ENCODE measurements around the gene LBHD2. TPM values are rescaled to one million over a fixed set of nuclear protein-coding genes. Genes with fewer than 3 reads are reported as not detected.

The LBHD2 gene
- total RNA-seq, 1 donor, result not detected

GRCh38 chr14:103122947-103123633 is 39.1 kb downstream of the LBHD2 start, which contains the start of gene TNFAIP2:
TNFAIP2 (plus strand) TSS chr14:103123461; CDS start chr14:103126458, 2,997 bp downstream.
- peak within 1 kb of the TSS; percentile 68 for H3K4me3 ChIP-seq (ENCODE audit: low read depth, low read length)
- TF ChIP-seq CTCF (IDR thresholded peaks at IDR 0.05; ENCODE audit: insufficient read depth, low read length), result no peak
- DNase-seq (ENCODE audit: low read depth), result peak; percentile 33

GRCh38 chr14:103123634-103124500 is 39.9 kb downstream of the LBHD2 start:
- peak; percentile 34 for DNase-seq (ENCODE audit: low read depth)
- peak; percentile 54 for TF ChIP-seq CTCF (IDR thresholded peaks at IDR 0.05; ENCODE audit: insufficient read depth, low read length)
- peak overlapping the region; percentile 68 for H3K4me3 ChIP-seq (ENCODE audit: low read depth, low read length)

DNA sequence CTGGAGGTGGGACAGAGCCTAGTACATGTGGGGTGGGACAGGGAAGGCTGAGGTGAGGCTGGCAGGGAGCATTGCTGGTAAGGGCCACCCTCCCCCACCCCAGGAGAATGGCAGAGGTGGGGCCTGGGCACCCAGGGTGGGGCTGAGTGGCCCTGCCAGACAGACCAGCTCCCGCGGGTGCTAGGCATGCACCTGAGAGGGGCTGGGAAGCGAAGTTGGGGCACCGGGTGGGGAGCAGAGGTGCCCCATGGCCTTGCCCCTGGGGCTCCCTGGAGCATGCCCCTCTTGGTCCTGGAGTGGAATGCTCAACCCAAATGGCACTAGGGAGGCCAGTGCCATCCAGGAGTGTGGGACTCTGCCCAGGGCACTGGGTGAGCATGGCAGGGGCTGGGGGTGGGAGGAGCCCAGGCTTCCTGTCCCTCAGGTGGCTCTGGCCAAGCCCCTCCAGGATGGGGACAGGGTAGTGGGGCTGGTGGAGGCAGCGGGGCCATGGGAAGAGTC is 40.5 kb downstream of the LBHD2 start:
- H3K4me3 ChIP-seq (ENCODE audit: low read depth, low read length), result peak overlapping the region; percentile 68
- no peak for DNase-seq (ENCODE audit: low read depth)
- TF ChIP-seq CTCF (IDR thresholded peaks at IDR 0.05; ENCODE audit: insufficient read depth, low read length), result no peak

- TF ChIP-seq CTCF (IDR thresholded peaks at IDR 0.05; ENCODE audit: insufficient read depth, low read length), result no peak
- no peak for DNase-seq (ENCODE audit: low read depth)
- peak overlapping the region; percentile 68 for H3K4me3 ChIP-seq (ENCODE audit: low read depth, low read length)
Measured at GRCh38 chr14:103125098-103126070, 41.4 kb downstream of the LBHD2 start.

GRCh38 chr14:103126088-103126872 is 42.3 kb downstream of the LBHD2 start:
- TF ChIP-seq CTCF (IDR thresholded peaks at IDR 0.05; ENCODE audit: insufficient read depth, low read length), result no peak
- H3K4me3 ChIP-seq (ENCODE audit: low read depth, low read length), result peak overlapping the region; percentile 50
- DNase-seq (ENCODE audit: low read depth), result no peak

Measured in fibroblast of the aortic adventitia (primary cell).